Measurements from ENCODE around the gene OGFOD1.
"Not testable (repeated sequence)": the region's sequence is repeated elsewhere in the genome, so short reads cannot be mapped to it uniquely, and the experiment has no call there.

OGFOD1 gene

DNA sequence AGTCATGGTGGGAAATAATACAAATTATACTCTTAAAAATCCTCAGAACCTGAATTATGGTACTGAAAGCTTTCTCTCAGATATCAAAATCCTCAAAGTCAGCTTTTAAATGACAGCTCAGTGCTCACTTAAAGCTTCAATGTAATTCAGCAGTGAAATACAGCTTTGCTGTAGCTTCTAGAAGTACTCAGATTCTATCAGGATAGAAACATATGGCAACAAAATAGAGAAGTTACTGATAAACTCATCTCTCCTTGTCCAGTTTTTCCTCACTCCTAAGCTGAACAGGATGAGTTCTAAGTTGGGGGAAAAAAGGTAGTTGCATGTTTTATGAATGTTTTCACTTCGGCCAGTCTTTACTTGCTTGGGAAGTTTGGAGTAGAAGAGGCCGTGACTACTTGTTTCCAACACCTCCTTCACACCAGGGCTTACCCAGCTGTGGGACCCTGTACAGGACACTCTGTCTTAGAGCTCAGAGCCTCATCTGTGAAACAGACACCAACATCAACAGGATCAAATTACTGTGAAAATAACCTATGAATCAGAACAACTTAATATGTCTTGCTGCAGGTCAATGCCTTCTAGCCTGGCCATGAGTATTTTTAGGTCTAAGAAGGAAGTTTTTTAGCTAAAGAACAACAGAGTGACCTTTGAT is 30.2 kb downstream of the OGFOD1 start:
- DNase-seq, result no peak

GRCh38 chr16:56482683-56483236 is 31.4 kb downstream of the OGFOD1 start:
- no peak for DNase-seq

DNA sequence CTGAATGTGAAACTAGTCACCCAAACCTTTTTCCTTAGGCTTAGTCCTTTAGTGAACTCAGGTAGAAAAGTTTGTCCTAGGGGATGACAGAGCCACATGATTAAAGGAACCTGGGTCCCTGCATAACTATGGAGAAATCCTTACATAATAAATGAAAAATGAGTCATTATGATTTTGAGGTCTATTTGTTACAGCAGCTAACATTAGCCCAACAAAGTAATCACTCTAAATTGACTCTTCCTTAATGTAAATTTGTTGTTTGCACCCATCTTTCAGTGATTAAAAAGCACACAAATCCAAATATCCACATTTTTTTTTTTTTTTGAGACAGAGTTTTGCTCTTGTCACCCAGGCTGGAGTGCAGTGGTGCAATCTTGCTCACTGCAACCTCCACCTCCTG is 32.0 kb downstream of the OGFOD1 start:
- no peak for DNase-seq

GRCh38 chr16:56488035-56488434 is 36.7 kb downstream of the OGFOD1 start:
- no peak for DNase-seq

GRCh38 chr16:56488868-56489267 is 37.5 kb downstream of the OGFOD1 start:
- not testable (repeated sequence) for DNase-seq

- no peak for DNase-seq
These were observed 40.4 kb downstream of the OGFOD1 start for GRCh38 chr16:56491657-56492261.

- DNase-seq, result no peak
These were observed 41.8 kb downstream of the OGFOD1 start for GRCh38 chr16:56493126-56493525.

DNA sequence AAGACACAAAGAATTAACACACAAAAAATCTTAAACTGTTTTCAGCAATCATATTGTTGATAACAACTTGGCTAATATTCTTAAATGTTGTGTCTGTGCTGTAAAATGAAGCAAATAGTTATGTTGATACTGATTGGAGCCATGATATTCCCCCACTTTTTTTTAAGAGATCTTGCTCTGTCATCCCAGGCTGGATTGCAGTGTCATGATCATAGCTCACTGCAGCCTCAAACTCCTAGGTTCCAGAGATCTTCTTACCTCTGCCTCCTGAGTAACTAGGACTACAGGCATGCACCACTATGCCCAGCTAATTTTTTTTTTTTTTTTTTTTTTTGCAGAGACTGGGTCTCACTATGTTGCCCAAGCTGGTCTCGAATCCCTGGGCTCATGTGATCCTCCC is 42.5 kb downstream of the OGFOD1 start:
- DNase-seq, result no peak

DNA sequence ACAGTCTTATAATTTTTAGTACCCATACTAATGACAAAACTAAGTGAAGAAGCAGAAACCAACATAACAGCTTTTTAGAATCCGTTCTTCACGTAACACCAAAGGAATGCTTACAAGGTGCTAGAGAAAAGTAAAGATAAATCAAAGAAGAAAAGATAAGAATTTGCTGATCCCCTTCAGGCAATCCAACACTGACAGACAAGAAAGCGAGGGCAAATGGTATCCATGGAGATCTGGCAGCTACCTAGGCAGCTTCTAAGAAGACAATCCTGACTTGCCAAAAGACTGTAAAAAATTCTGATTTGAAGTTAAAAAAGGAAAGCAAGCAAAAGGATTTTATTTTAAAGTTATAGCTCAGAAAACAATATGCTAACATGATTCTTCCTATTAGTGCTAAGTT is 53.8 kb downstream of the OGFOD1 start:
- DNase-seq, result no peak

- no peak for DNase-seq
These were observed 55.6 kb downstream of the OGFOD1 start for GRCh38 chr16:56506941-56507340.

DNA sequence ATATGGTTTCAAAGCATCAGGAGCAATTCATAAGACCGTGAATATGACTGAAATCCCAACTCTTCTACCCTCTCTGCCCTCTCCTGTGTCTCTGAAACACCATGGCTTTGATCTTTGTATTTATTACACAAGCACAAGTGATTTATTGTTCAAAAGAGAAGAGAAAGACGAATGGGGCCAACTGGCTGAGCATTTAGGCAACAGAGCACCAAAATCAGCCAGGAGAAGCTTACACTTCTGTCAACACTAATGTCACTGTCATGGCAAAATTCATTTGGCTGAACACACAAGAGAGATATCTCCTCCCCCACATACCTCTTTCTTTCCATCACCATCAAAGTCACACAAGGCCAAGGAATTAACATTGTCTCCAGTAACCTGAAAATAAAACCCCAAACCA is 59.2 kb downstream of the OGFOD1 start:
- no peak for DNase-seq

GRCh38 chr16:56512025-56512424 is 60.7 kb downstream of the OGFOD1 start:
- no peak for DNase-seq

- no peak for DNase-seq
These were observed 61.7 kb downstream of the OGFOD1 start for GRCh38 chr16:56513091-56513490.

GRCh38 chr16:56513972-56514371 is 62.6 kb downstream of the OGFOD1 start:
- DNase-seq, result peak; percentile 11

GRCh38 chr16:56514845-56515244 is 63.5 kb downstream of the OGFOD1 start:
- DNase-seq, result no peak

- DNase-seq, result no peak
These were observed 64.3 kb downstream of the OGFOD1 start for GRCh38 chr16:56515665-56516064.

GRCh38 chr16:56517206-56517605 is 65.9 kb downstream of the OGFOD1 start:
- DNase-seq, result no peak

DNA sequence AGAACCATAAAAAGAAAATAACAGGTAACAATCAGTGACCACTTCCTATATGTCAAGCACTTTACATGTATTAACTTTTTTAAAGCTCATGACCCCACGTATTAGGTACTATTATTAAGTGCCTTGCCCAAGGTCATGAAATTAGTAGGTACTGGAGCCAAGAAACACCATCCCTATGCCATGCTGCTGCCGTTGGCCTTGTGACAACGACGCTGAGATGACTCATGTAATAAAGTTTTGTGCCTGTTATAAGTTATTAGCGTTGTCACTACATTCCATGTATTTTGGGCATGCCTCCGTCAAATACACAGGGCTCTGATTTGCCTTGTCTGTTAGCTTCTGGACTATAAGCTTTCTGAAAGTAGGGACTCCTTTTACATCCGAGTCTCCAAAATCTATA is 67.1 kb downstream of the OGFOD1 start:
- DNase-seq, result no peak

- peak; percentile 84 for DNase-seq
These were observed 68.3 kb downstream of the OGFOD1 start, which contains the start of gene BBS2 for GRCh38 chr16:56519459-56520250. Gene BBS2, minus strand, starts transcription at chr16:56520024. Its CDS starts 162 bp downstream, at chr16:56519862.

- no peak for DNase-seq
These were observed 68.9 kb downstream of the OGFOD1 start for GRCh38 chr16:56520251-56520577.

DNA sequence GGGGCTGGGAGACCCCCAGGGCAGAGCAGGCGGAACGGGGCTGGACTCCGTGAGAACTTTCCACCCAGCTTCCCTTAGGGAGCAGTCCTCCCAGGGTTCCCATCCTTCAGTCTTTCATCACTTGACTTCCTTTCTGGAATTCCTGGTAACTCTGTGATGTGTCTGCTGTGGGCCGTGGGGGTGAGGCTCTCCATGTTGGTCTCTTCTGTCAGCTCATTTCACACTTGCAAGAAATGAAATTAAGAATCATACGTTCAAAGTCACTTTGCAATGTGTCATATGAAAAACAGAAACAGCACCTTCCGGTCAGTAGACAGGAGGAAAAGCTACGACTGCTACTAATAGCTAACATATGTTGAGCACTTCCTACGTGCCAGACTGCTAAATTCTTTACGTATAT is 73.9 kb downstream of the OGFOD1 start:
- DNase-seq, result no peak

All from T-helper 9 cell (primary cell).